ENCODE results near the gene MAEA. TPM values are rescaled to one million over a fixed set of nuclear protein-coding genes. Genes with fewer than 3 reads are reported as not detected.

MAEA gene
- total and polyA plus RNA-seq, 10 of the 15 experiments (the other 5 are each of a cell fraction or from before 2014, with no cell fraction given): 3.6 to 67.1 (median 54.6) TPM

- no peak for TF ChIP-seq SMAD1 (IDR thresholded peaks at IDR 0.05; ENCODE audit: low read depth, partially characterized antibody)
These were observed 29.1 kb upstream of the MAEA start (continued) for GRCh38 chr4:1260418-1261106.

GRCh38 chr4:1261107-1261928 is 28.4 kb upstream of the MAEA start:
- Histone ChIP-seq H3K4me3 (no peak overlapping the region), H3K9ac (ENCODE audit: control insufficient read depth, insufficient read depth, low read length) (no peak overlapping the region), H3K36me3 (ENCODE audit: control insufficient read depth in 2 of 2, insufficient read depth in 2 of 2, low read length in 1 of 2) (no peaks in the 10 kb centered on the region), H3K9me3 (replicated peaks; ENCODE audit: control insufficient read depth, insufficient read depth, low read length) (peaks cover 8% of the 10 kb centered on the region), H4K20me1 (ENCODE audit: control insufficient read depth, insufficient read depth) (no peaks in the 10 kb centered on the region), H2AFZ (ENCODE audit: control insufficient read depth, low read depth, low read length) (no peak overlapping the region), H3K79me2 (ENCODE audit: control insufficient read depth, insufficient read depth, low read length) (no peaks in the 10 kb centered on the region), H3K4me2 (ENCODE audit: control insufficient read depth, insufficient read depth) (no peak overlapping the region), H3K27ac (ENCODE audit: control insufficient read depth, insufficient read depth) (no peak overlapping the region), H3K4me1 (ENCODE audit: control insufficient read depth, insufficient read depth, low read length) (peaks cover 11% of the 10 kb centered on the region), H3K27me3 (replicated peaks in 1 of 2; ENCODE audit: control insufficient read depth in 2 of 2, insufficient read depth in 2 of 2, low read length in 1 of 2) (no peaks in the 10 kb centered on the region)
- POLR2A ChIA-PET: interaction anchor here (0.5 kb wide), 1 partner anchor 325 kb away, joined by 3 read pairs; no protein-coding TSS in a partner anchor
- no peak for FAIRE-seq
- no TSS peak for BruUV-seq (replicated peaks)
- intact Hi-C loops (cut with micrococcal nuclease; ENCODE audit: unreplicated experiment): no loop called here
- RAD21 ChIA-PET (ENCODE audit: unreplicated experiment): no interaction called here
- in situ Hi-C loops (cut with MboI): no loop called here
- no peak for ATAC-seq
- CTCF ChIA-PET: interaction anchor here (1.5 kb wide), 1 partner anchor 10 kb away, joined by 4 read pairs; no protein-coding TSS in a partner anchor
- SMC1A ChIA-PET (ENCODE audit: uncharacterized antibody, unreplicated experiment): no interaction called here
- DNase-seq (ENCODE audit: low read depth, low spot score): no peak
- WGBS (ENCODE audit: insufficient coverage, insufficient replicate concordance, low lambda C conversion rate, missing lambda C conversion rate): 91% methylated on average over 21 of the region's 21 CpGs
- no peak for TF ChIP-seq ZBTB4 (CRISPR knock-in tag; IDR thresholded peaks at IDR 0.05)
- TF ChIP-seq SIN3A (IDR thresholded peaks at IDR 0.05; ENCODE audit: low read depth, low read length): no peak
- no peak for TF ChIP-seq RFX5 (IDR thresholded peaks at IDR 0.05; ENCODE audit: low read depth, low read length)
- TF ChIP-seq PKNOX1 (IDR thresholded peaks at IDR 0.05): no peak
- no peak for TF ChIP-seq POU2F2 (IDR thresholded peaks at IDR 0.05; ENCODE audit: borderline replicate concordance, low read depth, low read length)
- no peak for TF ChIP-seq ZNF622 (IDR thresholded peaks at IDR 0.05)
- no peak for TF ChIP-seq RUNX3 (IDR thresholded peaks at IDR 0.05; ENCODE audit: low read length)
- TF ChIP-seq CTCF (IDR thresholded peaks at IDR 0.05 in 2 of 3, conservative IDR thresholded peaks at IDR 0.05 in 1 of 3; ENCODE audit: control insufficient read depth in 2 of 3, extremely low read depth in 1 of 3, insufficient read depth in 1 of 3, low read depth in 3 of 3, low read length in 3 of 3): no peak
- no peak for TF ChIP-seq SKIL (IDR thresholded peaks at IDR 0.05; ENCODE audit: low read depth, poor library complexity, severe bottlenecking)
- no peak for TF ChIP-seq KAT2A (conservative IDR thresholded peaks at IDR 0.05; ENCODE audit: control insufficient read depth, low read depth, low read length)

Data from GM12878 (cell line).